Measurements from ENCODE around the gene CCL3.

GRCh38 chr17:36066365-36066985 is 23.5 kb downstream of the CCL3 start:
- TF ChIP-seq TAF1 (IDR thresholded peaks at IDR 0.05; ENCODE audit: low read depth) (no peak), CTCF (IDR thresholded peaks at IDR 0.05; ENCODE audit: poor library complexity, severe bottlenecking) (no peak), POLR2AphosphoS5 (IDR thresholded peaks at IDR 0.05) (no peak), EP300 (conservative IDR thresholded peaks at IDR 0.05; ENCODE audit: poor library complexity, severe bottlenecking) (no peak), EZH2 (IDR thresholded peaks at IDR 0.05; ENCODE audit: borderline replicate concordance, insufficient read depth, low read length, poor library complexity, severe bottlenecking) (no peak), REST (IDR thresholded peaks at IDR 0.05; ENCODE audit: borderline replicate concordance) (no peak), RAD21 (conservative IDR thresholded peaks at IDR 0.05) (no peak)

Measured in neural cell (in vitro differentiated cells).